Cardiac muscle cell (in vitro differentiated cells and primary cell): ENCODE results near the gene SNRK. TPM values are rescaled to one million over a fixed set of nuclear protein-coding genes. Genes with fewer than 3 reads are reported as not detected.

ENCODE experiments used
- DNase-seq, 2 donors: peaks; one replicate each; pipeline versions ENCODE4 v3.0.0 to v3.0.0-alpha.2; 2010 to 2017; ENCODE audit warnings: low read depth in 1 of 2, low spot score in 1 of 2
- H3K27ac ChIP-seq: fragments of 200-600 bp; sonication (generic); 2 replicates; pipeline ENCODE4 v1.5.1; 2016
- H3K27me3 ChIP-seq: fragments of 200-600 bp; sonication (generic); 2 replicates; pipeline ENCODE4 v1.6.0; 2016; ENCODE audit warnings: control low read depth
- H3K36me3 ChIP-seq: fragments of 200-600 bp; sonication (generic); 2 replicates; pipeline ENCODE4 v1.5.1; 2016; ENCODE audit warnings: control low read depth
- H3K4me1 ChIP-seq: fragments of 200-600 bp; sonication (generic); 2 replicates; pipeline ENCODE4 v1.8.1; 2017; ENCODE audit warnings: low read depth, mild to moderate bottlenecking, mixed run types
- H3K4me3 ChIP-seq: fragments of 200-600 bp; sonication (generic); 2 replicates; pipeline ENCODE4 v1.5.1; 2016; ENCODE audit warnings: mild to moderate bottlenecking
- H3K9me3 ChIP-seq: fragments of 200-600 bp; sonication (generic); 2 replicates; pipeline ENCODE4 v1.5.1; 2017; ENCODE audit warnings: low read depth, mild to moderate bottlenecking, control low read depth
- polyA plus RNA-seq: library from polyadenylated mRNA; unstranded; fragments of >200 nt; fragmentation: Nextera tagmentation; extraction: Ambion mirVana; gene quantifications from 2 replicates; pipeline ENCODE4 v1.2.1, GENCODE V29; 2016
- total RNA-seq: library from RNA; depleted of rRNA; stranded (reverse); fragments of >200 nt; gene quantifications from 2 replicates; pipeline ENCODE4 v1.2.3, GENCODE V29; 2016
- TF ChIP-seq, protein P1 (sequence below): IDR thresholded peaks from 2 replicates; pipeline ENCODE4 v1.5.1; 2012; ENCODE audit warnings: low read depth, mild to moderate bottlenecking, low read length

The SNRK gene
- total and polyA plus RNA-seq, 2 experiments from 2014 or later = 4.6 to 15.6 TPM

DNA sequence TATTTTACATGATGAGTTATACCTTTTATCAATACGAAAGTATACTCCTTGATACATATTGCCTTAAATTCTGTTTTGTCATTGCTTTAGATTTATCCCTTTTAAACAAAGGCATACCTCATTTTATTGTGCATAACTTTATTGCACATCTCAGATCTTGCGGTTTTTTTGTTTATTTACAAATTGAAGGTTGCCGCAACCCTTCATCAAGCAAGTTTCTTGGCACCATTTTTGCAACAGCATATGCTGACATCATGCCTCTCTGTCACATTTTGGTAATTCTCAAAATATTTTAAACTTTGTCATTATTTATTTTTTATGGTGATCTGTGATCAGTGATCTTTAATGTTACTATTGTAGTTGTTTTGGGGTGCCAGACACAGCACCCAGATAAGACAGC lies 20.9 kb downstream of the SNRK start:
- Histone ChIP-seq H3K27me3 (no peaks in the 10 kb centered on the region), H3K4me3 (no peak overlapping the region), H3K36me3 (no peaks in the 10 kb centered on the region), H3K4me1 (no peaks in the 10 kb centered on the region), H3K9me3 (no peaks in the 10 kb centered on the region), H3K27ac (no peak overlapping the region)
- TF ChIP-seq, protein P1, sequence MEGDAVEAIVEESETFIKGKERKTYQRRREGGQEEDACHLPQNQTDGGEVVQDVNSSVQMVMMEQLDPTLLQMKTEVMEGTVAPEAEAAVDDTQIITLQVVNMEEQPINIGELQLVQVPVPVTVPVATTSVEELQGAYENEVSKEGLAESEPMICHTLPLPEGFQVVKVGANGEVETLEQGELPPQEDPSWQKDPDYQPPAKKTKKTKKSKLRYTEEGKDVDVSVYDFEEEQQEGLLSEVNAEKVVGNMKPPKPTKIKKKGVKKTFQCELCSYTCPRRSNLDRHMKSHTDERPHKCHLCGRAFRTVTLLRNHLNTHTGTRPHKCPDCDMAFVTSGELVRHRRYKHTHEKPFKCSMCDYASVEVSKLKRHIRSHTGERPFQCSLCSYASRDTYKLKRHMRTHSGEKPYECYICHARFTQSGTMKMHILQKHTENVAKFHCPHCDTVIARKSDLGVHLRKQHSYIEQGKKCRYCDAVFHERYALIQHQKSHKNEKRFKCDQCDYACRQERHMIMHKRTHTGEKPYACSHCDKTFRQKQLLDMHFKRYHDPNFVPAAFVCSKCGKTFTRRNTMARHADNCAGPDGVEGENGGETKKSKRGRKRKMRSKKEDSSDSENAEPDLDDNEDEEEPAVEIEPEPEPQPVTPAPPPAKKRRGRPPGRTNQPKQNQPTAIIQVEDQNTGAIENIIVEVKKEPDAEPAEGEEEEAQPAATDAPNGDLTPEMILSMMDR = no peak
- DNase-seq = no peak

DNA sequence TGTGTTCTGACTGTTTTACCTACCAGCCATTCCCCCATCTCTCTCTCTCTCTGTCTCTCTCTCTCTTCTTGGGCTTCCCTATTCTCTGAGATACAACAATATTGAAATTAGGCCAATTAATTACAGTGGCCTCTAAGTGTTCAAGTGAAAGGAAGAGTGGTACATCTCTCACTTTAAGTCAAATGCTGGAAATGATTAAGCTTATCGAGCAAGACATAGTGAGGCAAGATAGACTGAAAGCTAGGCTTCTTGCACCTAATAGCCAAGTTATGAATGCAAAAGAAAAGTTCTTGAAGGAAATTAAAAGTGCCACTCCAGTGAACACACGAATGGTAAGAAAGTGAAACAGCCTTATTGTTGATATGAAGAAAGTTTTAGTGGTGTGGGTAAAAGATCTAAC lies 21.3 kb downstream of the SNRK start:
- Histone ChIP-seq H3K4me3 (no peak overlapping the region), H3K27me3 (no peaks in the 10 kb centered on the region), H3K36me3 (no peaks in the 10 kb centered on the region), H3K4me1 (no peaks in the 10 kb centered on the region), H3K27ac (no peak overlapping the region), H3K9me3 (no peaks in the 10 kb centered on the region)
- TF ChIP-seq, protein P1 = no peak
- DNase-seq = no peak

DNA sequence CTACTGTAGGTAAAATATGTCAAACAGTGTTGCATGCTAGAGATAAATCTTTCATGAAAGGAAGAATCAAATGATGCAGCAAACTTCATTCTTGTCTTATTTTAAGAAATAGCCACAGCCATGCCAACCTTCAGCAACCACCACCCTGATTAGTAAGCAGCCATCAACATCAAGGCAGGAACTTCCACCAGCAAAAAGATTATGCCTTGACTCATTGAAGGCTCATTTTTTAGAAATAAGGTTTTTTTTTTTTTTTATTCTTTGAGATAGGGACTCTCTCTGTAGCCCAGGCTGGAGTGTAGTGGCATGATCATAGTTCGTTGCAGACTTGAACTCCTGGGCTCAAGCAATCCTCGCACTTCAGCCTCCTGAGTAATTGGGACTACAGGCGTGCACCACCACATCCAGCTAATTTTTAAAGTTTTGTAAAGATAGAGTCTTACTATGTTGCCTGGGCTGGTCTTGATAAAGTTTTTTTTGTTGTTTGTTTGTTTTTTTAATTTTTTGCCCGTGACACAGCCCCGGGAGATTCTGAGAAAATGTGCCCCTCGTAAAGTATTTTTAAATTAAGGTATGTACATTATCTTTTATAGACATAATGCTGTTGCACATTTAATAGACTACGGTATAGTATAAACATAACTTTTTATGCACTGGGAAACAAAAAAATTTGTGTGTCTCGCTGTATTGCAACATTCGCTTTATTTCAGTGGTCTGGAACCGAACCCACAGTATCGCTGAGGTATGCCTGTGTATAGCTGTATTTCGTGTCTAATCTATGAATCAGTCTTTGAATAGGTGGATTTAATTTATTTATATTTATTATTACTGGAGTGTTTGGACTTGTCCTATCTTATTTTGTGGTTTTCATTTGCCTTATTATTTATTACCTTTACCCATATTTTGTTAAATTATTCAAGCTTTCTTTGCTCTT lies 23.3 kb downstream of the SNRK start:
- TF ChIP-seq, protein P1 = no peak
- Histone ChIP-seq H3K4me1 (no peaks in the 10 kb centered on the region), H3K36me3 (no peaks in the 10 kb centered on the region), H3K4me3 (no peak overlapping the region), H3K9me3 (no peaks in the 10 kb centered on the region), H3K27ac (no peak overlapping the region), H3K27me3 (no peaks in the 10 kb centered on the region)
- DNase-seq = no peak

DNA sequence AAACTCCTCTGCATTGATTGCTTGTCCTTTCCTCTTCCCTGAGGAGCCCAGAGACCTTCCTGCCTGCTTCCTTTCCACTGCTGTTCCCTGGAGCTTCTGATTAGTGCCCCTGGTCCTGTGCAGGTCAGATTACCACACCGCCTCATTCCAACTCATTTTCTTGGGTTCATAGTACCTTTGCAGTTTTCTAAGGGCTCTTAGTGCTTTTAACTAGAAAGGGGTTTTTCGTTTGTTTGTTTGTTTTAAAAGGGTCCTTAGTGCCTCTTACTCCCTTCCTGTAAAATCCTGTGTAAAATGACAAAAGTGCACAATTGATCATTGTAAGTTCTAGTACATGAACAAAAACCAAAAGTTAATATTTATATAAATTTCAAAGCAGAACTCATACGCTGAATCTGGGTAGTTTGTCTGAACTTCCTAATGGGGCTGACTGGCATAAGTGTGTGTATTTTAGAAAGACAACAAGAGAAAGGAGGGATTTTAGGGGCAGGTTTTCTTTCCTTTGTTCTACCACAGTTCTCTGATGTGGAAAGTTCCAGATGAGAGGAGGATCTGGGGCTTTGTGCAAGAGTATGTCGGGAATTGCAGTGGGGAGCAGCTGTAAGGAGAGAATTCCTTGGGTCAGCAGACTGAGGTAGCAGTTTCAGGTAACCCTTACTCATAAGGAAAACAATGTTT lies 30.6 kb downstream of the SNRK start:
- DNase-seq = no peak
- TF ChIP-seq, protein P1 = no peak
- H3K36me3 ChIP-seq = no peaks in the 10 kb centered on the region

DNA sequence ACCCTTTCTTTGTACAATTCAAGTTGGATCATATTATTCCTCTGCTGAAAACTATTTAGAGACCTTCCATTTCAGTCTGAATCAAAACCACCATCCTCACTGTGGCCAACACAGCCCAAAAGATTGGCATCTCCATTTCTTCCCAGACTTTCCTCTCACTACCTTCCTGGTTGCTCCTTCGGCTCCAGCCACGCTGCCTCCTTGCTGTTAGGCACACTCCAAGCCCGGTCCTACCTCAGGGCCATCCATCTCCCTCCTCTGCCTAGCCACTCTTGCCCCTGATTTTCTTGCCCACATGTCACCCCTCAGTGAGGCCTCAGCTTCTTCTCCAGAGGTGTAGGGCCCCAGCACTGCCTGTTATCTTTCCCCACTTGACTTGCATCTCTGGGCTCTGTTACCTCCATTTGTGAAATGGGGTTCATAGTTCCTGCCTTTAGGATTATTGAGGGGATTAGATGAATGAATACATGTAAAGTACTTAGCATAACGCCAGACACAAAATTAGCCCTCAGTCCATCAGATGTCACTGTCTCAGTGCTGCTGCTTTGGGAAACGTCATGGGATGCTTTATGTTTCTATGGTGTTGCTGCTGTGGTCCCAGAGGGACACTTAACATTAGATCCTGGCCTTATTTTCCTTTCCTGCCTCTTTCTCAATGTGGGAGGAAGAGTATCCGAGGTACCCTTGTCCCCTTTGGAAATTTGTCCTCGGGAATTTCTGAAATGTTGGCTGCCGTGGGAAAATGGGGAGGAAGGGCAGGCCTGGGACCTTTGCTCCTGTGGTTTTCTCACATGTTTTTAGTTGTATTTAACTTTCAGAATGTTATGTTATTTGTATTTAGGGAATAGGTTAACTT lies 31.3 kb downstream of the SNRK start:
- Histone ChIP-seq H3K27ac (peak overlapping the region; percentile 14), H3K9me3 (no peaks in the 10 kb centered on the region), H3K4me3 (no peak overlapping the region), H3K4me1 (no peaks in the 10 kb centered on the region), H3K36me3 (no peaks in the 10 kb centered on the region), H3K27me3 (no peaks in the 10 kb centered on the region)
- peak in 1 of 2 donors; percentile 33 for DNase-seq
- TF ChIP-seq, protein P1 = no peak

More for the DNA sequence above, 30.6 kb downstream of the SNRK start:
- Histone ChIP-seq H3K4me1 (no peaks in the 10 kb centered on the region), H3K4me3 (no peak overlapping the region), H3K27me3 (no peaks in the 10 kb centered on the region), H3K27ac (peak overlapping the region; percentile 14), H3K9me3 (no peaks in the 10 kb centered on the region)
